ENCODE results near the gene METTL24. TPM values are rescaled to one million over a fixed set of nuclear protein-coding genes. Genes with fewer than 3 reads are reported as not detected.

Gene METTL24
- total and polyA plus RNA-seq, 2 of the 13 experiments (the other 11 are each of a cell fraction or from before 2014, with no cell fraction given) = not detected

GRCh38 chr6:110211753-110212152 is 146.4 kb downstream of the METTL24 start (continued):
- TF ChIP-seq PAXIP1 (CRISPR knock-in tag; conservative IDR thresholded peaks at IDR 0.05) (no peak), HMG20A (CRISPR knock-in tag; IDR thresholded peaks at IDR 0.05; ENCODE audit: borderline replicate concordance) (no peak)

- FAIRE-seq (no peak), DNase-seq (ENCODE audit: low spot score) (no peak), ATAC-seq (no peak)
- POLR2A ChIA-PET = no interaction called here
- H3K36me3 ChIP-seq (replicated peaks in 1 of 2; ENCODE audit: control insufficient read depth in 1 of 2, insufficient read depth in 2 of 2, low read length in 2 of 2) = peaks cover 4 to 37% of the 10 kb centered on the region in 2 experiments; a peak in 3 of 5 replicates
- no peak overlapping the region for H3K9ac ChIP-seq (ENCODE audit: insufficient read depth, low read depth, low read length)
- no peaks in the 10 kb centered on the region for H3K9me3 ChIP-seq (ENCODE audit: low read length)
- H2AFZ ChIP-seq (ENCODE audit: low read length) = no peak overlapping the region
- no peaks in the 10 kb centered on the region for H4K20me1 ChIP-seq (ENCODE audit: insufficient read depth, low read length)
- H3K4me2 ChIP-seq (ENCODE audit: low read depth, low read length) = no peak overlapping the region
- TF ChIP-seq LCORL (IDR thresholded peaks at IDR 0.05) (peak; percentile 97), LCORL (CRISPR knock-in tag; IDR thresholded peaks at IDR 0.05) (no peak), ZNF770 (CRISPR knock-in tag; IDR thresholded peaks at IDR 0.05) (no peak), ZNF12 (CRISPR knock-in tag; IDR thresholded peaks at IDR 0.05) (no peak), ZNF746 (CRISPR knock-in tag; IDR thresholded peaks at IDR 0.05) (no peak), CEBPG (CRISPR knock-in tag; IDR thresholded peaks at IDR 0.05) (no peak)
- in situ Hi-C loops (cut with HindIII; ENCODE audit: extremely low pct_ligation_motif_present, low pct_unique_long_range_greater_than_20kb) = no loop called here
- WGBS (ENCODE audit: low lambda C conversion rate) = 97% methylated on average over 3 of the region's 3 CpGs
- H3K27me3 ChIP-seq (ENCODE audit: control insufficient read depth in 1 of 2, insufficient read depth in 2 of 2, low read length in 2 of 2) = no peaks in the 10 kb centered on the region
- H3K27ac ChIP-seq (ENCODE audit: extremely low read length, insufficient read depth, low read length) = no peak overlapping the region
- H3K4me3 ChIP-seq (replicated peaks in 1 of 3; ENCODE audit: insufficient read depth in 1 of 3, low read depth in 2 of 3, low read length in 3 of 3) = no peak overlapping the region
- CTCF ChIA-PET (ENCODE audit: low intra/inter-chr PET ratio, low total read pairs) = no interaction called here
- H3K4me1 ChIP-seq (ENCODE audit: insufficient read depth, low read length) = no peaks in the 10 kb centered on the region
- intact Hi-C loops (cut with micrococcal nuclease; ENCODE audit: unreplicated experiment) = no loop called here
- no peaks in the 10 kb centered on the region for H3K79me2 ChIP-seq (ENCODE audit: insufficient read depth, low read length)
- BruUV-seq (replicated peaks) = no TSS peak
These were observed 150.5 kb downstream of the METTL24 start for GRCh38 chr6:110207652-110208051.

Measured in HepG2 (cell line).